H9 (cell line): ENCODE data around the gene MIEF1. TPM values are rescaled to one million over a fixed set of nuclear protein-coding genes. Genes with fewer than 3 reads are reported as not detected.

ENCODE experiments used
- DNase-seq: peaks from one replicate; pipeline ENCODE4 v3.0.0-alpha.2; 2017
- H2AFZ ChIP-seq: one replicate; pipeline ENCODE4 v1.6.1; 2013; ENCODE audit warnings: mild to moderate bottlenecking, low read length, control low read depth, moderate library complexity
- H2AK5ac ChIP-seq: 2 replicates; pipeline ENCODE4 v1.6.1; 2013; ENCODE audit warnings: low read length, control low read depth, mixed read lengths; ENCODE audit not compliant: insufficient read length
- H2BK120ac ChIP-seq: one replicate; pipeline ENCODE4 v1.6.1; 2013; ENCODE audit warnings: low read depth, mild to moderate bottlenecking, low read length, control low read depth, inconsistent platforms; ENCODE audit not compliant: poor library complexity, severe bottlenecking
- H2BK12ac ChIP-seq: 2 replicates; pipeline ENCODE4 v1.6.1; 2013; ENCODE audit warnings: low read length, control low read depth, mixed read lengths, low read depth; ENCODE audit not compliant: insufficient read length
- H2BK15ac ChIP-seq: 2 replicates; pipeline ENCODE4 v1.6.1; 2013; ENCODE audit warnings: low read depth, low read length, control low read depth
- H2BK20ac ChIP-seq: one replicate; pipeline ENCODE4 v1.6.1; 2013; ENCODE audit warnings: low read depth, mild to moderate bottlenecking, low read length, control low read depth, inconsistent platforms; ENCODE audit not compliant: poor library complexity, severe bottlenecking
- H2BK5ac ChIP-seq: 2 replicates; pipeline ENCODE4 v1.6.1; 2013; ENCODE audit warnings: low read length, control low read depth, mixed read lengths; ENCODE audit not compliant: insufficient read length
- H3K14ac ChIP-seq: 2 replicates; pipeline ENCODE4 v1.6.1; 2013; ENCODE audit warnings: low read length, control low read depth; ENCODE audit not compliant: insufficient read depth
- H3K18ac ChIP-seq: 2 replicates; pipeline ENCODE4 v1.6.1; 2013; ENCODE audit warnings: low read depth, mild to moderate bottlenecking, mixed read lengths, low read length, control low read depth; ENCODE audit not compliant: insufficient read length
- H3K23ac ChIP-seq: 2 replicates; pipeline ENCODE4 v1.6.1; 2013; ENCODE audit warnings: low read length, control low read depth, mixed read lengths, low read depth; ENCODE audit not compliant: insufficient read length
- H3K23me2 ChIP-seq: 2 replicates; pipeline ENCODE4 v1.6.1; 2013; ENCODE audit warnings: low read depth, mild to moderate bottlenecking, mixed read lengths, low read length, control low read depth; ENCODE audit not compliant: insufficient read length, poor library complexity, severe bottlenecking
- H3K27ac ChIP-seq: 2 replicates; pipeline ENCODE4 v1.5.1; 2013; ENCODE audit warnings: low read length, control low read depth, mixed read lengths, low read depth; ENCODE audit not compliant: insufficient read length
- H3K27me3 ChIP-seq: 2 replicates; pipeline ENCODE4 v1.6.1; 2013; ENCODE audit warnings: low read length, control low read depth, inconsistent platforms; ENCODE audit not compliant: insufficient read depth
- H3K4ac ChIP-seq: 2 replicates; pipeline ENCODE4 v1.6.1; 2013; ENCODE audit warnings: low read depth, mild to moderate bottlenecking, control low read depth, inconsistent platforms, low read length, moderate library complexity
- H3K4me1 ChIP-seq: 2 replicates; pipeline ENCODE4 v1.6.1; 2013; ENCODE audit warnings: low read length, control low read depth, inconsistent platforms; ENCODE audit not compliant: insufficient read depth
- H3K4me2 ChIP-seq: 2 replicates; pipeline ENCODE4 v1.6.1; 2013; ENCODE audit warnings: low read length, control low read depth, mixed read lengths; ENCODE audit not compliant: insufficient read length, insufficient read depth
- H3K56ac ChIP-seq: 2 replicates; pipeline ENCODE4 v1.6.1; 2013; ENCODE audit warnings: low read depth, mild to moderate bottlenecking, mixed read lengths, low read length, control low read depth; ENCODE audit not compliant: insufficient read length
- H3K79me1 ChIP-seq: 2 replicates; pipeline ENCODE4 v1.6.1; 2013; ENCODE audit warnings: low read depth, mild to moderate bottlenecking, moderate library complexity, low read length, control low read depth, inconsistent platforms; ENCODE audit not compliant: insufficient read depth, poor library complexity, severe bottlenecking
- H3K79me2 ChIP-seq: 2 replicates; pipeline ENCODE4 v1.6.1; 2013; ENCODE audit warnings: low read length, control low read depth, inconsistent platforms; ENCODE audit not compliant: insufficient read depth
- H3K9ac ChIP-seq: 2 replicates; pipeline ENCODE4 v1.6.1; 2013; ENCODE audit warnings: low read length, control low read depth, mixed read lengths; ENCODE audit not compliant: insufficient read length; ENCODE audit errors: extremely low read depth
- H3K9me3 ChIP-seq: one replicate; pipeline ENCODE4 v1.6.1; 2013; ENCODE audit warnings: low read depth, low read length, inconsistent platforms; ENCODE audit not compliant: control insufficient read depth
- H3T11ph ChIP-seq: one replicate; pipeline ENCODE4 v1.6.1; 2013; ENCODE audit warnings: mild to moderate bottlenecking, low read length, control low read depth, inconsistent platforms
- H4K20me1 ChIP-seq: one replicate; pipeline ENCODE4 v1.6.1; 2013; ENCODE audit not compliant: control insufficient read depth, insufficient read length, insufficient read depth
- H4K5ac ChIP-seq: 2 replicates; pipeline ENCODE4 v1.6.1; 2013; ENCODE audit warnings: low read depth, mild to moderate bottlenecking, mixed read lengths, low read length, control low read depth; ENCODE audit not compliant: insufficient read length
- H4K8ac ChIP-seq: replicated peaks from 2 replicates; pipeline ENCODE4 v1.6.1; 2013; ENCODE audit warnings: low read length, control low read depth, mixed read lengths, low read depth; ENCODE audit not compliant: insufficient read length
- H4K91ac ChIP-seq: 2 replicates; pipeline ENCODE4 v1.6.1; 2013; ENCODE audit warnings: low read depth, mild to moderate bottlenecking, moderate library complexity, mixed read lengths, low read length, control low read depth; ENCODE audit not compliant: insufficient read length
- H3K27ac Mint-ChIP-seq, 3 experiments: 2 replicates in 2 of 3; 3 replicates in 1 of 3; pipeline ENCODE4 v1.8.0; 2020 to 2021; ENCODE audit warnings: mixed read lengths in 3 of 3, mild to moderate bottlenecking in 1 of 3, moderate library complexity in 1 of 3
- H3K27me3 Mint-ChIP-seq: 2 replicates; pipeline ENCODE4 v1.8.0; 2021; ENCODE audit warnings: low read depth, mild to moderate bottlenecking, moderate library complexity, mixed read lengths
- H3K36me3 Mint-ChIP-seq, 3 experiments: 2 replicates in 2 of 3; 3 replicates in 1 of 3; pipeline ENCODE4 v1.8.0; 2020 to 2021; ENCODE audit warnings: low read depth in 3 of 3, mixed read lengths in 3 of 3; ENCODE audit not compliant: insufficient read depth in 1 of 3
- H3K4me1 Mint-ChIP-seq, 2 experiments: 2 replicates each; pipeline ENCODE4 v1.8.0; 2020; ENCODE audit warnings: mixed read lengths in 2 of 2
- H3K4me3 Mint-ChIP-seq, 2 experiments: 2 replicates in 1 of 2; 3 replicates in 1 of 2; pipeline ENCODE4 v1.8.0; 2020 to 2021; ENCODE audit warnings: mild to moderate bottlenecking in 2 of 2, mixed read lengths in 2 of 2, moderate library complexity in 1 of 2
- H3K9me3 Mint-ChIP-seq, 2 experiments: 2 replicates in 1 of 2; 3 replicates in 1 of 2; pipeline ENCODE4 v1.8.0; 2020; ENCODE audit warnings: mild to moderate bottlenecking in 2 of 2, mixed read lengths in 2 of 2, moderate library complexity in 1 of 2
- WGBS: extraction: QIAGEN DNeasy Blood & Tissue Kit; methylation state at CpG from one replicate; pipeline ENCODE4 v1.1.7; 2013; ENCODE audit warnings: missing lambda C conversion rate, low lambda C conversion rate, mixed read lengths; ENCODE audit not compliant: insufficient read length; ENCODE audit errors: extremely low coverage; 5-methylcytosine and 5-hydroxymethylcytosine counted together
- total RNA-seq: library from RNA; stranded (reverse); gene quantifications from 2 replicates; pipeline ENCODE4 v1.2.1, GENCODE V29; 2021
- TF ChIP-seq, protein P1 (sequence below): fragments of 200-600 bp; sonication (generic); conservative IDR thresholded peaks from 3 replicates; pipeline ENCODE4 v1.8.0; 2021; ENCODE audit warnings: antibody characterized with exemption, mild to moderate bottlenecking

Gene MIEF1
- total RNA-seq, 1 experiment from 2014 or later, result 32.6 TPM

DNA sequence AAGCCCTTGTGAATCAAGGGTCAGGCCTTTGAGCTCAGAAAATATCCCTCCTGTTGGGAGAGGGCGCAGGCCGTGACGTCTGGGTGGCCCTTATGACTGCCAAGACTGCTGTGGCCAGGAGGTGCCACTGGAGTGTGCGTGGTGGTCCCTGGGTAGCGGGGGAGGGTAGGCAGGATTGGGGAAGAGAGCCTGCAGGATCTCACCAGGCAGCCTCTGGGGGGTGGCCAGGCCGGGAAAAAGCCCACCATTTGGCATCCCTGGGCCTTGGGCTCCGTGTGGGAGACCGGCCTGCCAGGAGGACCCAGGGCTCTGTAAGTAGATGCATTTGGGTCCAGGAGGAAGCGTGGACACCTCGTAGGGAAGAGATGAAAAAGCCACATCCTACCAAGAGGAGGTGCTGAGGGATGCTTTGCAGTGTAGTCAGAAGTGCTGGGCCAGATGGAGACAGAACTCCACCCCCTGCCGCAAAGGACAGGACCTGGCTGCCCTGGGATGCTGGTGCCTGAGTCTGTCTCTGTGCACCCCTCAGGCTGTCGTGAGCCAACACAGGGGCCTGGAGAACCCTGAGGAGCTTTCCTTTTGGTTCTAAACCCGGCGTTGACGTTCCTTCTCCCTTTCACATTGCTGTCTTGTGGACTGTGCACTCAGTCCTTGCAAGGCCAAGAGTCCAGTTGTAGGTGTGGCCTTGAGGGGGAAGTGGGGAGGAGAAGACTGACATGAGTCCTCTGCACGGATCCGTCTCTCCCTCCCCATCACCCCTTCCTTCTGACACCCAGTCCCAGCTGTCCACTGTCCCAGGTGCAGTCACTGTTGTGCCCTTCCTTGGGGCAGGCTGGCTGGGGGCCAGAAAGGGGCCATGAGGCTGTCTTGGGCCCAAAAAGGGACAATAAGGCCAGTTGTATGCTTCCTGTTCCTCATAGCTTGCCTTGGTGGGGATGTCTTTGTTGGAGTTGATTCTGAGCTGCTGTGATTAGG, 12.7 kb upstream of the MIEF1 start:
- no peak overlapping the region for H2AFZ ChIP-seq
- WGBS, result no CpG with 5 or more reads among the region's 17 CpGs
- H3K9me3 Mint-ChIP-seq, result peaks cover 0 to 3% of the 10 kb centered on the region in 2 experiments; a peak in 1 of 5 replicates

More for the DNA sequence above, 12.7 kb upstream of the MIEF1 start:
- H2AK5ac ChIP-seq, result no peak overlapping the region
- H3K18ac ChIP-seq, result no peak overlapping the region
- peaks cover 6 to 15% of the 10 kb centered on the region in 2 experiments for H3K4me1 Mint-ChIP-seq
- H2BK12ac ChIP-seq, result no peak overlapping the region
- peak overlapping the region; percentile 5 for H3K4me2 ChIP-seq
- H3K36me3 Mint-ChIP-seq, result peaks cover 0 to 6% (median 4%) of the 10 kb centered on the region in 3 experiments; a peak in 3 of 7 replicates
- H3K27me3 Mint-ChIP-seq, result peaks cover 36% of the 10 kb centered on the region
- H2BK120ac ChIP-seq, result no peak overlapping the region
- no peaks in the 10 kb centered on the region for H3K9me3 ChIP-seq
- H3K4ac ChIP-seq, result no peak overlapping the region
- H4K5ac ChIP-seq, result no peak overlapping the region
- no peaks in the 10 kb centered on the region for H3K79me2 ChIP-seq
- H2BK5ac ChIP-seq, result no peak overlapping the region
- H3K27me3 ChIP-seq, result no peaks in the 10 kb centered on the region
- H3K79me1 ChIP-seq, result no peaks in the 10 kb centered on the region
- TF ChIP-seq, protein P1, sequence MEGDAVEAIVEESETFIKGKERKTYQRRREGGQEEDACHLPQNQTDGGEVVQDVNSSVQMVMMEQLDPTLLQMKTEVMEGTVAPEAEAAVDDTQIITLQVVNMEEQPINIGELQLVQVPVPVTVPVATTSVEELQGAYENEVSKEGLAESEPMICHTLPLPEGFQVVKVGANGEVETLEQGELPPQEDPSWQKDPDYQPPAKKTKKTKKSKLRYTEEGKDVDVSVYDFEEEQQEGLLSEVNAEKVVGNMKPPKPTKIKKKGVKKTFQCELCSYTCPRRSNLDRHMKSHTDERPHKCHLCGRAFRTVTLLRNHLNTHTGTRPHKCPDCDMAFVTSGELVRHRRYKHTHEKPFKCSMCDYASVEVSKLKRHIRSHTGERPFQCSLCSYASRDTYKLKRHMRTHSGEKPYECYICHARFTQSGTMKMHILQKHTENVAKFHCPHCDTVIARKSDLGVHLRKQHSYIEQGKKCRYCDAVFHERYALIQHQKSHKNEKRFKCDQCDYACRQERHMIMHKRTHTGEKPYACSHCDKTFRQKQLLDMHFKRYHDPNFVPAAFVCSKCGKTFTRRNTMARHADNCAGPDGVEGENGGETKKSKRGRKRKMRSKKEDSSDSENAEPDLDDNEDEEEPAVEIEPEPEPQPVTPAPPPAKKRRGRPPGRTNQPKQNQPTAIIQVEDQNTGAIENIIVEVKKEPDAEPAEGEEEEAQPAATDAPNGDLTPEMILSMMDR, result no peak
- no peak overlapping the region for H3K14ac ChIP-seq
- no peak overlapping the region for H2BK15ac ChIP-seq
- no peak overlapping the region for H3K27ac ChIP-seq
- no peaks in the 10 kb centered on the region for H4K20me1 ChIP-seq
- no peaks in the 10 kb centered on the region for H3K23me2 ChIP-seq
- no peak overlapping the region for H2BK20ac ChIP-seq
- H3K4me3 Mint-ChIP-seq, result 0 out of 5 replicates have a peak overlapping the region, but pooled peaks of 1 of the 2 experiments have one; percentile 52
- no peak overlapping the region for H3K56ac ChIP-seq
- H3K23ac ChIP-seq, result no peak overlapping the region
- no peak overlapping the region for H3K9ac ChIP-seq
- no peaks in the 10 kb centered on the region for H3K4me1 ChIP-seq
- no peak overlapping the region for H3T11ph ChIP-seq
- H4K8ac ChIP-seq, result no peak overlapping the region
- DNase-seq, result no peak
- H4K91ac ChIP-seq, result no peak overlapping the region
- H3K27ac Mint-ChIP-seq, result no peak overlapping the region
